Tibial nerve (tissue), 4 donors: ENCODE data around the gene QRSL1.
"Not testable (repeated sequence)": the region's sequence is repeated elsewhere in the genome, so short reads cannot be mapped to it uniquely, and the experiment has no call there.

Experiments
- EP300 ChIP-seq, 2 donors: sonication (generic); formaldehyde crosslinking; IDR thresholded peaks; one replicate each; pipeline ENCODE4 v1.6.1; 2017; ENCODE audit warnings: antibody characterized with exemption in 2 of 2, mild to moderate bottlenecking in 1 of 2
- POLR2A ChIP-seq, 2 donors: fragments of 450-650 bp; IDR thresholded peaks; one replicate each; pipeline ENCODE4 v1.6.1; 2017; ENCODE audit warnings: antibody characterized with exemption in 2 of 2, mild to moderate bottlenecking in 2 of 2, moderate library complexity in 2 of 2
- TF ChIP-seq, protein P1 (sequence below), 5 experiments: fragments of 200-600 bp in 3 of 5; fragments of 450-650 bp in 2 of 5; sonication (generic) in 3 of 5; IDR thresholded peaks; one replicate each; pipeline ENCODE4 v1.5.1; 2016 to 2019; ENCODE audit warnings: antibody characterized with exemption in 5 of 5, mild to moderate bottlenecking in 3 of 5, moderate library complexity in 2 of 5

DNA sequence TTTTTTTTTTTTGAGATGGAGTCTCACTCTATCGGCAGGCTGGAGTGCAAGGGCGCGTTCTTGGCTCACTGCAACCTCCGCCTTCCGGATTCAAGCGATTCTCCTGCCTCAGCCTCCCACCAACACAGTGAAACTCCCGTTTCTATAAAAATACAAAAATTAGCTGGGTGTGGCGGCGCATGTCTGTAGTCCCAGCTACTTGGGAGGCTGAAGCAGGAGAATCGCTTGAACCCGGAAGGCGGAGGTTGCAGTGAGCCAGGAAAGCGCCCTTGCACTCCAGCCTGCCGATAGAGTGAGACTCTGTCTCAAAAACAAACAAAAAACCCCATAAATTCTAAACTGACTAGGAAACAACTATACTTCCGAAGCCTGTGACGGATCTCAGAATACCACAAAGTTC is 1.6 kb upstream of the QRSL1 start:
- TF ChIP-seq, protein P1, sequence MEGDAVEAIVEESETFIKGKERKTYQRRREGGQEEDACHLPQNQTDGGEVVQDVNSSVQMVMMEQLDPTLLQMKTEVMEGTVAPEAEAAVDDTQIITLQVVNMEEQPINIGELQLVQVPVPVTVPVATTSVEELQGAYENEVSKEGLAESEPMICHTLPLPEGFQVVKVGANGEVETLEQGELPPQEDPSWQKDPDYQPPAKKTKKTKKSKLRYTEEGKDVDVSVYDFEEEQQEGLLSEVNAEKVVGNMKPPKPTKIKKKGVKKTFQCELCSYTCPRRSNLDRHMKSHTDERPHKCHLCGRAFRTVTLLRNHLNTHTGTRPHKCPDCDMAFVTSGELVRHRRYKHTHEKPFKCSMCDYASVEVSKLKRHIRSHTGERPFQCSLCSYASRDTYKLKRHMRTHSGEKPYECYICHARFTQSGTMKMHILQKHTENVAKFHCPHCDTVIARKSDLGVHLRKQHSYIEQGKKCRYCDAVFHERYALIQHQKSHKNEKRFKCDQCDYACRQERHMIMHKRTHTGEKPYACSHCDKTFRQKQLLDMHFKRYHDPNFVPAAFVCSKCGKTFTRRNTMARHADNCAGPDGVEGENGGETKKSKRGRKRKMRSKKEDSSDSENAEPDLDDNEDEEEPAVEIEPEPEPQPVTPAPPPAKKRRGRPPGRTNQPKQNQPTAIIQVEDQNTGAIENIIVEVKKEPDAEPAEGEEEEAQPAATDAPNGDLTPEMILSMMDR (IDR thresholded peaks at IDR 0.05) = not testable (repeated sequence)
- TF ChIP-seq POLR2A, EP300 (IDR thresholded peaks at IDR 0.05): not testable (repeated sequence)
